CD4-positive, alpha-beta T cell treated with Interleukin-10 for 1 hour (primary cell): ENCODE data around the gene VIPR1.

Source experiments
- DNase-seq: peaks from one replicate; pipeline ENCODE4 v3.0.0-alpha.2; 2020

The VIPR1 gene

DNA sequence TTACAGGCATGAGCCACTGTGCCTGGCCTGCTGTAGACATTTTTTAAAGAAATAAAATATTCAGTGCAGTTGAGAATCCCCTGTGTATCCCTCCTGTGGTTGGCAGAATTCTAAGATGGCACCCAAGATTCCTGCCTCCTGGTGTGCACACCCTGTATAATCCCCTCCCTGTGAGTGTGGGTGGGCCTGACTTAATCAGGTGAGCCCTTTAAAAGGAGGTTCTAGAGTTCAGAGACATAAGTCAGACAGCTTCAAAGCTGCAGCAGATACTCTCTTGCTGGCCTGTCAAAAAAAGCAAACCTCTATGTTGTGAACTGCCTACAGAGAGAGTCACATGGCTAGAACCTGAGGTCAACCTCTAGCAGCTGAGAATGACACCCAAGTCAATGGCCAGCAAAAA lies 7.0 kb upstream of the VIPR1 start:
- no peak for DNase-seq

DNA sequence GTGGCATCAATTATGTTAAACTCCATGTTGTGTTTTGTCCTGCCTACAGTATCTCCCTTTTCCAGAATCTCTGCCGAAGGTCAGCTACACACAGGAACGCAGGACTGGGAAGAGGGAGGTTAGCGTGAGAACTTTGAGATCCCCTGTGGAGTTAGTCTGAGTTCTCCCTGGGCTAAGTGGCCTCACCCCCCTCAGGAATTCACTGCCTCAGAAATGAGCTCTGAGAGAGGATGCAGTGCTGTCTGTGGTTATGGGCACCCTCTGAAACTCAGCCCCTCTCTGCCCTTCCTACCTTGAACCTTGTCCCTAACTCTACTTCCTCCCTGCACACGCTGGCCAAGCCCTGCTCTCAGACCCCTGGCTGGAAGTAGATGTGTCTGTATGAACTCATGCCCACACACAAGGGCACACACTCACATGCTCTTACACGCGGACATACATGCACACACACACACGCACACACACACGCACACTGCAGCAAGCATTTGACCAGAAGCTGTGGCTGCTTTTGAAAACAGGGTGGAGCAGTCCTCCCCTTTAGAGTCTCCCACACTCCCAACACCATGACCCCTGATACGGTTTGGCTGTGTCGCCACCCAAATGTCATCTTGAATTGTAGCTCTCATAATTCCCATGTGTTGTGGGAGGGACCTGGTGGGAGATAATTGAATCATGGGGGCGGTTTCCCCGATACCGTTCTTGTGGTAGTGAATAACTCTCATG lies 5.3 kb upstream of the VIPR1 start:
- DNase-seq, result no peak

DNA sequence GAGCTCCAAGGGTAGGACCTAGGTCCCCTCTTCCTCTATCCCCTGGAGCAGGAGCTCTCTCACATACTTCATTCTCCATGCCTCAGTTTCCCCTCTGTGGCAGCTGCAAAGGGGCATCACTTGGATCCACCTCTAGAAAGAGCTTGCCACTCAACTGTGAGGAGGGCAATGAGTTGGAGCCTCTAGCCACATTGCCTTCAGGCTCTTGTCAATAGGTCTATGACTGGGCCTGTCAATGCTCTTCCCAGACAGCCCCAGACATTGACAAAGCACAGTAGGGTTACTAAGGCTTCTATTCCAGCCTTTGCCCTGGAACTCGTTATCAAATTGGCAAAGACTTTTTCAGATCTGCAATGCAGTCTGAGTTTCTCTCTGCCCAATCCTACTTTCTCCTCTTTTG lies 4.4 kb upstream of the VIPR1 start:
- DNase-seq, result no peak

DNA sequence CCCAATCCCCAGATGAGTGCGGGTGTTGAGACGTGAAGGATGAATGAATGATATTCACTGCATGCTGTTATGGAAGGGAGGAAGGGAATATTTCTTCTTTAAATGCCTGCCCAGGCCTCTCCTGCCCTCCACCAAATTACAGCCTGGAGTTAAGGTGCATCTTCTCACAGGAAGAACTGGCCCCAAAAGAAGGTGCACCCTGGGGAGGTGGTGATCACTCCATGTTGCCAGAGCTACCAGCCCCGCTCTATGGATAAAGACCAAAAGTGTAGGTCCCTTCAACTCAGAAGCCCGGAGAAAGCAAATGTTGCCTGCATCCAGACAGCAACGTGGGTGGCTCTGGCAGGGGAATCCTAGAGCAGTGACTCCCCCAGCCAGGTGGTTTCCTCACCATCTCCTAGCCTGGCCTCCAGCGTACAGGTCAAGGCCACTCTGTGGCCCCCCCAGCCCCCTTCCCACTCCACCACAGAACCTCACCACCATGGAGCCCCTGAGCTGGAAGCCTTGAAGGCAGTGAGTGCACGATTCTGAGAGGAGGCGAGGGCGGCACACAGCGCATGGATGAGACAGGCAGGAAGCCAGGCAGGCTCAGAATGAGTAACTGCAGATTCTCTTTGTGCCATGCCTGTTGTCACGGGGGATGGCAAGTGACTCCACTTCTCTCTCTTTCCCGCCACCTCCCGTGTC lies 3.5 kb upstream of the VIPR1 start:
- DNase-seq, result no peak

DNA sequence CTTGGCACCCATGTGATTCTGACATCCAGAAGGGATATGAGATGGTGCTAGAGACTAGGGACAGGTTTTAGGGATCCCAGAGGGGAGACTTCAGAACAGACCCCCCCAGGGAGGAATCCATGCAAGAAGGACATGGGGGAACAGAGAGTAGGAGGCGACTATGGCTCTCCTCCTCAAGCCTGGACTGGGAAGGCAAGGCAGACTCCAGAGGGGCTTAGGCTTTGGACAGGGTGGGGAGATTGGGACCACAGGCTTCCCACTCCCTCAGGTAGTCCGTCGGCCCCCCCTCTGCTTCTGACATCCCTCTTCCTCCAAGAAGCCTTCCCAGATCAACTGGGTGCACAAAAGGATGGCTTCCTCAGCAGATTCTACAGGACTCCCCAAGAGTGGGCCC lies 3.0 kb upstream of the VIPR1 start:
- DNase-seq, result no peak

DNA sequence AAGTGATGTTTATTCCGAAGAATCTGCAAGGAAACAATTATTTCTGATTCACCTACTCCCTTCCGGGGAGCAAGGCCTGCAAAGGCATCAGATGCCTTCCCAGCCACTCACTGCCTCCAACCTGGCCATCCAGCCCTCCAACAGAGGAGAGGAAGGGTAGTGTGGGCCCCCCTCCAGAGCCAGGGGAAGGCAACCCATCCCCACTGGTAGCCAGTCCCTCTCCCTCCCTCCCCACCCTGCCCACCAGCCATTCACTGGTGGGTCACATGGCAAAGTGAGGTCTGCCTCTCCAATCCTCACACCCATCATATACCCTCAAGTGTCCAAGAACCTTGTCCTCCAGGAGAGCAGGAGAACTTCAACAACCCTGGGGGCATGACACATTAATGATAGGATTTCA lies 2.4 kb upstream of the VIPR1 start:
- DNase-seq, result no peak

DNA sequence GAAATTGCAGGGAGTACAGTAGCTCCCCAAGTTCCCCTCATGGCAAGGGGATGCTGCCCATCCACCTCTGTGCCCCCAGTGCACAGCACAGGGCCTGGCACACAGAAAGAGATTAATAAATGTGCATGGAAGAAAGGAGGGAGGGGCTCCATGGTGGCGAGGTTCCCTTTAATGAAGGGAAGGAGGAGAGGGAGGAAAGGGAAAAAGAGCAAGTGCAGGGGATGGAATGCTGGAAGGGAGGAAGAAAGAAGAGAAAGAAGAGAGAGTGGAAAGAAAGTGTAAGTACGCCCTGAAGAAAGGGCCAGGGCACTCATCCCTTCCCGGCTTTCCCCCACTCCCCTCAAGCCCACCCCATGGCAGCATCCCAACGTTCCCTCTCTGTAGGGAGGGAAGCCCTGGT lies 1.5 kb upstream of the VIPR1 start:
- no peak for DNase-seq

DNA sequence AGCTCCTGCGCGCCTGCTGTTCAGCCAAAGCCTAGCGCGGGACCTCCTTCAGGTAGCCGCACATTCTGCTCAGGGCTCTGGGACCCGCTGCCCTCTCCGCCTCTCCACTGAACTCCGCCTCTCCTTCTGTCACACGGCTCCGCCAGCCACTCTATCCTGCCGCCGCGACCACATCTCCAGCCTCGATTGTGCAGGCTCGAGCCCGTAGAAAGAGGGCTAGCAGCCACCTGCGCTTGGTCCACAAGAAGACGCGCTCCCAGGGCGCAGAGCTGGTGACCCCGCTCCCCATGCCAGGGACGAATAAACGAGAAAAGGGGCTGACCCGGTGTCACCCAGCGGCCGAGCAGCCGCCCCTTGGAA lies 1.1 kb upstream of the VIPR1 start:
- no peak for DNase-seq

DNA sequence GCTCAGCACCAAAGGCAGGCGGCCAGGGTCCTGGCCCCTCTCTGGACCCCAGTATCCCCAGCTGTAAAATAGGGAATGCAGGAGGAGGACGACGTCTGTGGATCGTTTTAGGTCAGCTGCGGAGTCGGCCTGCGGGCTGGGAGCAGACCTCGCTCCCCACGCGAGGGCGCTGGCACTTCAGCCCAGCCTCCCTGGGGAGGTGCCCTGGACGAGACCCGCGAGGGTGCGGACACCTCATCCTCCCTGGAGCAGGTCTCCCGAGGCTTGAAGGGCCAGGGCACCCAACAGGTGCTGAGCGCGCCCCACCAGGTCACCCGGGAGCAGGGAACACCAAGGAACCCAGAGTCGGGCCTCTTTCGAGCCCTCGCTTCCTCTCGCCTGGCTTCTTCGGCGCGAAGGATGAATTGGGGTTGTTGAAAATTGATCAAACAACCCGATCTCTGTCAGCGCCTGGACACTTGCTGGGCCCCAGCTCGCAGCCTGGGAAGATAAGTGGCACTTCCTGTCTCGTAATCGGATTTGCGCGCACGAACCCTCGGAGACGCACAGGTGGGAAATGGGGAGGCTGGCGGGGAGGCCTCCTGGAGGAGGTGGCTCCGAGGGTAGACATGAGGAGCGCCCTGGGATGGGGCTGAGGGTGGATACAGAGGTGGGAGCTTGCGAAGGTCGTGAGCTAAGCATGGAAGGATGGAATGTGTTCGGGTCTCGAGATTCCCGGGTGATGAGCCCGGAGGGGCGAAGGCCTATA lies 588 bp upstream of the VIPR1 start:
- DNase-seq, result peak; percentile 68

DNA sequence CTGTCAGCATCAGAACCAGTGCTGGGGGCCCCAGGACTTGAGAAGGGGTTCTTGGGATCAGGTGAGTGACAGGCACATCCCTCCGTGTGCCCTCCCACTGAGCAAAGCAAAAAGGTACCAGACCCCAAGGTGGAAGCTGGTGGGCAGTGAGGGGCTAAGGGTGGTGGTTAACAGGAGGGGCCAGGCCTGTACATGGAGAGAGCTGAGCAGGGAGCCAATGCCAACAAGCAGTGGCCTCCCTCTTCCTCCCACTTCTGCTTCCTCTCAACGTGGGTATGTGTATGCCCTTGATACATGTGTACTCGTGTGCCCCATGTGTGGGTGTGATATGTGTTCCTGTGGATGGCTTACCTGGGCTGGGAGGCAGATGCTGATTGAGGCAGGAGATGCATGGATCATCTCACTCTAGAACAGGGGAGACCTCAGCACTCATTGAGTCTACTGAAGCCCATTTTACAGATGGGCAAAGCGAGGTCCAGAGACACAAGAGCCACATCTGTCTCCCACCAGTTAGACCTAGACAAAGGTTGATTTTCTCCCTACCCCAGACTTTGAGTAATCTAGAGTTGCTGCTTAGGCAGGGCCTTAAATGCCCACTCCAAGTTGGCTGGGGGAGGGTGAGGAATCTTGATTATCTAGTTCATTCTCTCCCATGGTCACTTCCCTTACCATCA lies 945 bp downstream of the VIPR1 start:
- no peak for DNase-seq

DNA sequence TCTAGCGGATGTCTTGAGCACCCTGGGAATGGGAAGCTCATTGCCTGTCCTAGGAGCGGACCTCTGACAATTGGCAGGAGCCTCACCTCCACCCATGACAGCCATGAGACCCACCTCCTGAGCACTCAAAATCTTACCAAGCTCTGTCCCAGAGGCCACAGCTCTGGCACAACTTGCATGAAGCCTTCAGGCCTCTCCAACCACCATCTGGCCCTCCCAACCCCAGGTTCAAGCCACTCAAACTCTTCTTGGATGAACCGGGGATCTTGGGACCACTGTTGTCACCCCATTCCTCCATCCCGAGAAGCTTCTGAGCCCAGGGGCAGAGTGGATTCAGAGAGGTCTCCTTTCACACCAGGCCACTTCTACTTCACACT lies 1.5 kb downstream of the VIPR1 start:
- no peak for DNase-seq

DNA sequence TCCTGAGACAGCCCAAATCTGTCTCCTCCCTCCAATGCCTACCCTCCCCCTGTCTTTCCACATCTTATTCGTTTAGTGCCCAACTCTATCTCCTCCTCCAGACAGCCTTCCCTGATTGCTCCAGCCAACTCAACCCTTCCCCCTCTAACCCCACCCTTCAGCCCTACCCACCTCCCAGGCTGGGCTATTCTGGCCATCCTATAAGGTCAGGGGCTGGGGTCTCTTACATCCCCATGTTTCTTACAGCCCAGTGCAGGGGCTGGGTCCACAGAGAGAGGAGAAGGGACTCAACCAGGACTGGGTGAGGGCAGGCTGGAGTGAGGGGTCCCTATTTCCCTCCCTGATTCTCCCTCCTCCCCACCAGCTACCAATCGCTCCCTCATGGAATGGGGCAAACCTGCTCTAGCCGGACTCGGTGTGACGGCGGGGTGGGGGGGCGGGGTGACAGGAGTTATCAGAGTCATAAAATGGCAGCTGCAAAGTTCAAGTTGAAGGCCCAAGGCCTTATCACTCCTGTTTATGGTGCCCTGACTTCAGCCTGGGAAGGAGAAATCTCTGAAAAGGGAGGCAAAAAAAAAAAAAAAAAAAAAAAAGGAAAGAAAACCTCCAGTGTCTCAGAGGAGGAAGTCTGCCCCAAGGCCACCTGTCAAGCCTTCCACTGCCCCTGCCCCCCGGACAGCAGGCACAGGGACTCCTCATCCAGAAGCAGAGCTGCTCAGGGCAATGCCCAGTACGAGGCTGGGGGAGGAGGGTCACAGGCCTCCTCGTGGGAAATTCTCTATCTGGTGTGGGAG lies 2.1 kb downstream of the VIPR1 start:
- DNase-seq, result no peak

DNA sequence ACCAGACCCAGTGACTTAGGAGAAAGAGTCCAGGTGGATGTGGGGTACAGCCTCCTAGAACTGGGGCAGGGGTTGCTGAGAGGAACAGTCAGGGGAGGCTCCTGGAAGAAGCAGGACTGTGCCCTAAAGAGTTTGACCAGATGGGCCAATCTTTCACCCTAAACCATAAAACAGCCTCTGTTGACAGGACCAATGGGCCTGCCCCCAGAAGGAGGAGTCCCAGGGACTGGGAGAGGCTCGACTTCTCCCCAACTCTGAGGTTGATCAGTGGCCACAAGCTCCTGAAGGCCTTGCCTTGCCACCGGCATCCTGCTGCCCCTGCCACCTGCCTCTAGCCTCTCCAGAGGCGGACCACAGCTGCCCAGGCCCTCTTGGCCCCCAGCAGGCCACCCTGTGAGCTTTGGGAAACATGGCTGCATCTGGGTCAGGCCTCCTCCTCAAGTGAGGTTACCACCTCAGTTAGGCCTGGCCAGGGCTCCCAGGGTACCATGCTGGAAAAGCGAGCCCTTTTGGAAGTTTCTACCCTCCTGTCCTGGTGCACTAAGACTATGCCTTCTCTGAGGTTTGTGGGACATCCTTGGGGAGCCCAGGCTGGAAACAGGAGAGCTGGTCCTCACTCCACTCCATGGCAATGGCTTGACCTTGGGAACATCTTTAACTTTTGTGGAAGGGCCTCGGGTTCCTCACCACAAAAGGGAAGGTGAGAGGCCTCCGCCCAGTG lies 2.8 kb downstream of the VIPR1 start:
- DNase-seq, result no peak

DNA sequence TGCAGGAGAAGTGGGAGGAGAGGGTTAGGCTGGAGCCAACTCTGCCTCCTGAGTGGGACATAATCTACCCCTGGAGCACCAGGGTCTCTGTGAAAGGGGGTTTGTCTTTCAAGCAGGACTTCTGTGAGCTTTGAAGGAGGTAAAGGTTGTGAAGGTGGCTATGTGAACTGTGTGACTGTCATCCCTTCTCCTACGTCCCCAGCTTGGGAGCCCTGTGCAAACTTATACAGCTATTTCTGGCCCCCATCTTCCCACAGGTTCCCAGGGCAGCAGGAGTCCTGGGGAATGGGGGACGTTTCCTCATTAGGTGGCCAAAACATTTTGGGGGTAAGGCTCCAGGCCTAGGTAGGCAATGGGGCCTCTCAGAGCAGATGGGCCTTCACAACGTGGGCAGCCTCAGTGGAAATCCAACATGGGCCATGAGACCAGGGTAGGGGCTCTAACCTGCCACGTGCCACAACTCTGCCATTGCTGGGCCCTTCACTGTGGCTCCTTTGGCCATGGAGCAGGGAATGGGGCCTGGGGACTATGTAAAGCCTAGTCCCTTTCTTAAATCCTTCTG lies 3.5 kb downstream of the VIPR1 start:
- no peak for DNase-seq

DNA sequence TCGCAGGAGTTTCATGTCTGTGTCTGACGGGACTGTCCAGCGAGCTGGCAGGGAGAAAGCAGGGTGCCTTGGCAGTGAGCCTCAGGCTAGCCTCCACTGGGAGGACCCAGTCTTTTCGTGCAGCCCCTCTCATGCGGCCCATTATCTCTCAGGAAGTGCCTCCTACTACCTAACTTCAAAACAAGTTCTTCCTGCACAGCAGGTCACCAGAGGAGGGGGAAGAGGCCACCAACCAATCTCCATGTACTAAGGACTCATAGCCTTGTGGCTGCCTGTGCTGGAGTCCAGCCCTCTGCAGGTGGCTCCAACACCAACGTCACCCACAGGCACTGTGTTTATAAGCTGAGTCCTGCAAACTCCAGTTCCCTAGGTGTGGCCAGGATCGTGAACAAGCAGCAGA lies 4.8 kb downstream of the VIPR1 start:
- DNase-seq, result no peak

DNA sequence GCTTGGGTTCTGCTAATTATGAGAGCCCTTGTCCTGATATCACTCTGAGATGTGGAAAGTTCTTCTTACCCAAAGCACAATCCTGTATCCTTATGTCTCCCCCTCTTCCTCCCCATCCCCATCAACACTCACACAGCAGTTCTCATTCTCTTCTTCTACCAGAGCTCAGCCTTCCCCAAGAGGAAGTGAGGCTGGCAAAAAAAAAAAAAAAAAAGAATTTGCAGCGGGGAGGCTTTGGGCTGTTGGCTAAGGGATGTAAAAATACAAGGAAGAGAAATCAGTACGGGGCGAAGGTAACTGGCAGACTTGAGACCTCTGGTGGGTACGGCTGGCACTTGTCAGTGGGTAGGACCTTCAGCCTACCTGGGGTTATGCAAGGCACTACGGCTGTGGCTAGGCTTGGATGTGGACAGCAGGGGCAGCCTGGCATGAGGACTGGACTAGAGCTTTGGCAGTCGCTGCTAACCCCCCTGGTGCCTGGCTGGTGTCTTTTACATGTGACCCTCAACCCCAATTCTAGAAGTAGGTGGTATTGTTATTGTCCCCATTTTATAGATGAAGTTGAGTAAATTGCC lies 5.4 kb downstream of the VIPR1 start:
- no peak for DNase-seq

DNA sequence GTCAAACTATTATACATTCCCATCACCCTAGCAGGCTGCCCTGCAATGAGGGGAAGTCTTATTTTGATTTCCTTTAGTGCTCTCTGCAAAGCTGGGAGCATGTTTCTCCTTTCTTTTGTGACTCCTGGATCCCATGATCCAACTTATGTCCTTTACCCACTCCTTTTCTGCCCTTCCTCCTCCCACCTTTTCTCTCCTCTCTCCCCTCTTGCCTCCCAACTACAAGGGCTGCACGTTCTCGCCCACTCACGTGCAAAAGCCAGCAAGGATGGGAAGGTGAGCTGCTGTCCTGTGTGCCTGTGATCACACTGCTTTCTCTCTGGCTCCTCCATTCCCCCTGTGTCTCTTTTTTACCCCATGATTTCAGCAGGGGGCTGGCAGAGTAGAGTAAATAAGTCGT lies 6.1 kb downstream of the VIPR1 start:
- DNase-seq, result no peak

DNA sequence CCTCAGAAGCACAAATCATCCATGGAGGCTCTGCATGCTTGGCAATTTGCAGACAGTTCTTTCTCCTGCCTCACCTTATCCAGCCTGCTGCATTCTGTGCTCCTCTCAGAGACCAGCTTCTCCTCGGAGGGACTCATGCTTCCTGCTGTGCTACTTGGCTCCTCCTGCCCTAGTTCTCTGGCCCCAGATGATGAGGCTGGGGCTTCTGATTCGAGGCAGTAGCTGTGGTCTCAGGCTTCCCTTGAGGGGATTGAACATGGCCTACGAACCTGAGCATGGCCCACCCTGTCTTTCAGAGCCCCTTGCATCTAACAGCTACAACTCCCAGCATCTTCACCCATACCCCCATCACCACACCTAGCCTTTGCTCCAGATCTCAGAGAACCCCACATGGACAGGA lies 6.7 kb downstream of the VIPR1 start:
- DNase-seq, result no peak

DNA sequence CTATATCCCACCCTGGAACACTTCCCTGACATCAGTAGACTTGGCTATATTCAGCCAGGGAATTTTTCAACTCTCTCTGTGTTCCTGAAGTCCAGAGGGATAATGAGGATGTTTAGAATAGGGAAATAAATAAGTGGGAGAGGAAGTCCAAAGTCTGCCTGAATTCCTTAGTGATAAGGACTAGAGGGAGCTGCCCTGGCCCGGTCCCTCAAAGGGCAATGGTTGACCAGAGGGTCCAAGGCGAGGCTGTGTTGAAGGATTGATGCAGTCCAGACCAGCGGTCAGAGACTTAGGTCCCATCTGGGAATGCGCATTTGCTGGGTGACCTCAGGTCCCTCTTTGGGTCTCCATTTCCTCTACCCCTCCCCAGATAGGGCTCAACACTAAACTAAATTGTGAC lies 7.9 kb downstream of the VIPR1 start:
- DNase-seq, result no peak

DNA sequence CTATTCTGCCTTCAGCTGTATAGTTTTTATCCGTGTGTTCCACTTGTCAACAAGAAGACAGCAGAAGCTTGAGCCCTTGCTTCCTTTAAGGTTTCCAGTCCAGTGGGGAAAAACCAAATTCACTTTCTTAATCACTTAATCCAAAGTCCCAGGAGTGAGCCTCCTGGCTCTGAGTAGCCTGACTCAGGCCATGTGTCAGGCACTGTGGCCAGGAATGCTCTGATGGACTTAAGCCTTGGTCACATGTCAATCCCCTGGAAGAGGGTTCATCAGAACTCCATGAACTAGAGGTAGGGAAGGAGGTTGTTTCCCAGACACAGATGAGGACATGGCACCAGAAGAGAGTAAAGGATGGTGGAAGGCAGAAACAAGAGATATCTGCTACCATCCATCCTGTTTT lies 8.8 kb downstream of the VIPR1 start:
- no peak for DNase-seq

DNA sequence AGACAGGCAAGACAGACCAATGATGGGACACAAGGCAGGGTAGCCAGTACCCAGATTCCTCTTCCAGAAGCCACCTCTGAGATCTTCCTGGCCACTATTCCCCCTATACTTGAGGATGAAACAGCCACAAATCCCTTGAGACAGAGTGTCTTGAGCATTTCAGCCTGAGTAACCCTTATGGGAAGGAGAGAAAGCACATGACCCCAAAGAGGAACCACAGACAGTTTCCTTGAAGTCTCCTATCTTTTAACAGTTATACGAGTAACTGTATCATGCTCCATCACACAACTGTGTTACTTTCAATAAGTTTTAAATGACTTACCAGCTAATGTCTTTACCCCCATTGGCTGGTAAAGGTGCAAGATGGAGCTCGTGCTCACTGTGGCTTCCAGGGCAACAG lies 9.3 kb downstream of the VIPR1 start:
- no peak for DNase-seq

DNA sequence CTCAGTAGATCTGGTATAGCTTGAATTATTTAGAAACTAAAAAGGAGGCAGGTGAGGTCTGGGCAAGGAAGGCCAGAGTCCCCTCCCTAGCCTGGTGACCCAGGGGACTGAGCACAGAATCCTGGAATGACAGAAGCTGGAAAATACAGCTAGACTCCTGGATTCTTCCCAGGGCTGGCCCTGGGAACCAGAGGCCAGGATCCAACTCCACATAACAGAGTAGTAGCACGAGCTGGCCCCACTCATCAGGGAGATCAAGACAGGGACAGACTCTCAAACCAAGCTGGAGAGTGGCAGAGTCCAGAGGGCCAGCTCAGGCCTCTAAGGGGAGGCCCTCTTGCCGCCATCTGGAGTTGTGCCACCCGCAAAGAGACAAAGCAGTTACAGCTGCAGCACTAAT lies 10.7 kb downstream of the VIPR1 start:
- DNase-seq, result no peak
